Cerebellar nuclear complex (tissue), 1 donor: Measurements from ENCODE around the gene LPAR3.
"Not testable (repeated sequence)": the region's sequence is repeated elsewhere in the genome, so short reads cannot be mapped to it uniquely, and the experiment has no call there.

ENCODE experiments used
- DNase-seq, 2 experiments: peaks; one replicate each; lab custom pipeline; 2025; lab: John Stamatoyannopoulos, UW

The LPAR3 gene

DNA sequence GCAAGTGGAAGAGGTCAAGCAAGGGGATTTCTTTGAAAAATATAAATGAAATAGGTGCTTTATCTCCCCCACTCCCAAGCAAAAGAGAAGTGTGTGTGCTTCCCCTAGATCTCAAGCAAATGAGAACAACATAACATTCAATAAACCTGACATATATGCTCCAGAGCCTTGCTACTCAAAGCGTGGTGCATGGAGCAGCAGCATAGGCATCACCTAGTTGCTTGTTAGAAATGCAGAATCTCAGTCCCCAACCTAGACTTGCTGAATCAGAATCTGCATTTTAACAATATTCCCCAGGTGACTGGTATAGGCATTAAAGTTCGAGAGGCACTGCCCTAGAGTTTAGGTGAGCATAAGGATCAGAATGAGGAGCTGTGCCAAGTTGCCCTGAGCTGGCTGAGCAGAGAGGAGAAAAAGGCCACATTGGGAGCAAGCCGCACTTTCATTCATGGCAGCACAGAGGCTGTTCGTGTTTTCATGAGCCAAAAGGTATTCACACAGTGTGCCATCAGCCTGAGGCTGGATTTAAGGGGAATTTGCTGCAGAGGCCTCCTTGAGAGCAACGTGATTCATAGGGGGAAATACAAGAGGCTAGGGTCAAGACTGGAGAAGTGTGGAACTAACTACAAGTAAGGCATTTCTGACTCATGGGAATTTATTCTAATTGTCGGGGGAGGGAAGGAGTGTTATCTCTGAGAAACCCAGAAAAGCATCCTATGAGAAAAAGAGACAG is 14.3 kb upstream of the LPAR3 start:
- DNase-seq, result no peak

DNA sequence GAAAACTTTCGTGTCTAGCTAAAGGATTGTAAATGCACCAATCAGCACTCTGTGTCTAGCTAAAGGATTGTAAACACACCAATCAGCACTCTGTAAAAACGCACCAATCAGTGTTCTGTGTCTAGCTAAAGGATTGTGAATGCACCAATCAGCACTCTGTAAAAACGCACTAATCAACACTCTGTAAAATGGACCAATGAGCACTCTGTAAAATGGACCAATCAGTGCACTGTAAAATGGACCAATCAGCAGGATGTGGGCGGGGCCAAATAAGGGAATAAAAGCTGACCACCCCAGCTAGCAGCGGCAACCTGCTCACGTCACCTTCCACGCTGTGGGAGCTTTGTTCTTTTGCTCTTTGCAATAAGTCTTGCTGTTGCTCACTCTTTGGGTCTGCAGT is 9.7 kb upstream of the LPAR3 start:
- not testable (repeated sequence) for DNase-seq

DNA sequence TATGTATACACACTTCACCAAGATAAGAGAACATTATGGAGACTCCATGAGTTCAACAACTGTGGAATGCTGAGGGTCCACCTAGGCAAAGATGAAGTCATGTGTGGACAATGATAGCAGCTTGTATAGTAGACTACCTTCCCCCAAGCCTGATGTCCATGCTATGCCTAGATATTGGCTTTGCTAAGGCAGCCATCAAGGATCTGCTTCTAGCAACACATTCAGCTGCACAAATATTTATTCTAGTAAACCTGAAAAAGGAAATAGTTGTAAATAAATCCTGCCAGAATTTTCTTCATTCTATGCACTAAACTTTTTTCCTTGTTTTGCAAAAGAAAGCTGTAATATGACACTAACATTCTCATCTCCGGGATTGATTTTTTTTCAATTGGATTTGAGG is 7.0 kb upstream of the LPAR3 start:
- DNase-seq, result no peak

DNA sequence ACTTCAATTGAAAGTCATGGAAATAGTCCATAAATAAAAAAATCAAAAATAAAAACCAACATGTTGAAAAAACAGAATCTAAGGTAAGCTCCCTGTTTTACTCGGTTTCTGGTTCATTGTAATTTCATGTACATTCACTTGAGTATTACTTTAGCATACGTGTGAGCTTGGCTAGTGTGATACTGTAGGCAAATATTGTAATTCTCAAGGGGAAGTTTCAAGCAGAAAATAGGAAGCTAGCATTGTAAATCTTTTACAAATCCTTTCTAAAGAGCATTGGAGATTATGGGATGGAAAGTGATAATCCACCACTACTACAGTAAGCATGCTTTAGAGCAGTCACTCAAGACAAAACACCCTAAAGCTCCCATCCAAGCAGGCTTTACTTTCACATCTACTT is 3.3 kb upstream of the LPAR3 start:
- no peak for DNase-seq

DNA sequence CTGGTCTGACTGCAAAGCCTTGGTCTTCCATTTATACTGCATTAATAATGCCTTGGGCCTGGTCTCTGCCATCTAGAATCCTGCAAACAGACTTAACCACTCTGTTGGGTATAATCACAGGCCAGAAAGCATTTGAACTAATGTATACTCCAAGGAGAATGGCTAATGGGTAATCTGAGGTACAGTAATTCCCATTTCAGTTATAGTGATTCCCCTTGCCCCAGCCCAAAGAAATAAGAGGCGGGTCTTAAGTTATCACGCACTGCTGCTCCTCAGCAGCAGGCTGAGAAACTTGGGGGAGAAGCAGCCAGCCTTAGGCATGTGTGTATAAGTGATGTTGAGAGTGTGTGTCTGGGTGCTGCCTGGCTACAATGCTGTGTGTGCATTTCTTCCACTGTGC is 2.4 kb downstream of the LPAR3 start:
- no peak for DNase-seq

DNA sequence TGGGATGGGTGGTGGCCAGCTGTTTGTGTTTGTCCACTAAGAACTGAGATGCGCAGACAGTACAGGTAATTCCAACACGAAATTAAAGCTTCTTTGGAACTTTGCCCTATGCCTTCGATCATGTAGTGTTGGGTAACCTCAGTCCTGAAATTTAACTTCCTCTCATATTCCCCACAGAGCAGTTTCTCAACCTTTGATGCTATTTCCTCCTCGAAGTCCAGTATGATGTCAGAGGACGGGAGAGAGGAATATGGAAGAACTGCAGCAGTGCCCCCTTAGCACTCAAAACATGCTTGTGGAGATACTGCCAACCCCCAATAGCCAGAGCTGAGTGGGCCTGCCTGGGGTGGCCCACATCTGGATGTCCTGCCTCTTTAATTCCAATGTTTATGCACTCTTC is 3.6 kb downstream of the LPAR3 start:
- DNase-seq, result no peak

DNA sequence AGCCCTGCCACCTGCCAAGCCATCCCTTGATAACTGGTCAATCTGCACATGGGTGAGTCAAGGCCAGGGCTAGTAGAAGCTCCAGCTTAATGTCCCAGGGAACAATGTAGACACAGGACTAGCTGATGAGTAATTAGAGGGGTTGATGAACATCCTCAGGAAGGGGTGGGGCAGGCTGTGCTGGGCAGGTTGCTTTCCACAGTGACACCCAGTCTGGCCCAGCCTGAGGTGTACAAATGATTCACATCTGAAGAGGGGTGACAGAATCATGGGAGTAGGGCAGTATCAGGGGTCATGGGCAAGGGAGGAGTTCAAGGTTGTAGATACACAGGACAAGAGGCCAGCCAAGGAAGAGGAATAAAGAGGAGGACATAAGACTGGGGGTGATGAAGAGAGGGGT is 4.3 kb downstream of the LPAR3 start:
- no peak for DNase-seq

DNA sequence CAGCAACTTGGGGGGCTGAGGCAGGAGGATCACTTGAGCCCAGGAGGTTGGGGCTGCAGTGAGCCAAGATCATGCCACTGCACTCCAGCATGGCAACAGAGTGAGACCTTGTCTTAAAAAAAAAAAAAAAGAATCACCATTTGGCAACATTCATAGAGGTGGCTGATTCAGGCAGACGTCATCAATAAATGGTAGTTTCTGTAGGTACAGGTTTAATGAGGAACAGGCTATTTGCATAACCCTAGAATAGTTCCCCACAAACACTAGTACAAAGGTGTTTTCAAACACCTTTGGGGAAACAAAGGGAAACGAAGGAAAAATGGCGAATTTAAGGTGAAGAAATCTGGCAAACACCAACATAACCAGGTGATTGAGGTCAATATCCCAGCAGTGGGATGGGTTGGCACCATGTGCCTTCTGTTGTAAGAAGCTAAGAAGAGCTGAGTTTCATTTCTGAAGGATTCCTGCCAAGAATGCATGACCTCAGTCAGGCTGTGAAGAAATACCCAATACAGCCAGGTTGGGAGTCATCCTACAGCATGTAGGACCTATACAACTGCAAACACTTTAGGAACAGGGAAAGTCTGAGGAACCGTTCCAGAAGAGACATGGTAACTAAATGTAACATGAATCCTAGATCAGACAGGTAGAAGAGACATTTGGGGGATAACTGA is 5.6 kb downstream of the LPAR3 start:
- DNase-seq, result no peak

DNA sequence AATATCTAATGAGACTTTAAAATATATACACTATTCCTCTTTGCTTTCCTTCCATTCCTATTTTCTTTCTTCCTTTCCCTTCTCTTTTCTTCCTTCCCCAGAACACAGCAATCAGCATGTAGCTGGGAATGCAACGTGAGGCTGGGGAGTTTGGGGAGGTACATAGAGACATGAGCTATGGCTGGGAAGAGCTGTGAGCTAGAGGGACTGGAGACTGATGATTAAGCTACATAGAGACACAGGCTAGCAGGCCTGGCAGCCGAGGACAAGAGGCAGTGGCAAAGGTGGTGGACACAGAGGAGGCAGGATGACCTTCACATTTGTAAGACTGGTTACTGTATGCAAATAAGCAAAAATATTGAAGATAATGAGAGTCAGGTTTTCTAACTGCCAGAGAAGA is 7.5 kb downstream of the LPAR3 start:
- DNase-seq, result no peak

DNA sequence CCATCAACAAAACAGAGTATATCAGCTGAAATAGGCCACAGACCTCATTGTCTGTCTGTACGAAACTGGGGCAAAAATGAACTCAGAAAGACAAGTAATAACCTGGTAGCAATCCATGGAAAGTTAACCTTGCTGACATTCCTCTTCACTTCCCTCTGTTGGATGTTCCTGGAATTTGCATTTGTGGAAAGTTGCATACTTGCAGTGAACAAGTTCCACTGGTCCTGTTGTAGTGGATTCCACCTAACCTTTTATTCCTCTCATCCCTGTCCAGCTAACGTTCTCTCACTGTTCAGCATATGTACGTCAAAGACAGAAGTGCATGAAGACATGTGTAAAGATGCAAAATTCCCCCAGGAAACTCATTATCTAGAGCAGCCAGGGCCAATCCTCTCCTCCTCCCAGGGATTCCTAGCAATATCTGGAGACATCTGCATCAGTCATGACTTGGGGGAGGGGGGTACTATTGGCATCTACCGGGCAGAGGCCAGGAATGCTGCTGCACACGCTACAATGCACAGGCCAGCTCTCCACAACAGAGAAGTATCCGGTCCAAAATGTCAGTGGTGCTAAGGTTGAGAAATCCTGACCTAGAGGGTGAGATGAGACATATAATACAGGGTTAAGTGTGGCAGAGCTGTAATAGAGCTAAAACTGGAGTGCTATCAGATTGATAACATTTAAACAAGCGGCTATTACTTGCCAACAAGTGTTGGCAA is 8.2 kb downstream of the LPAR3 start:
- no peak for DNase-seq

DNA sequence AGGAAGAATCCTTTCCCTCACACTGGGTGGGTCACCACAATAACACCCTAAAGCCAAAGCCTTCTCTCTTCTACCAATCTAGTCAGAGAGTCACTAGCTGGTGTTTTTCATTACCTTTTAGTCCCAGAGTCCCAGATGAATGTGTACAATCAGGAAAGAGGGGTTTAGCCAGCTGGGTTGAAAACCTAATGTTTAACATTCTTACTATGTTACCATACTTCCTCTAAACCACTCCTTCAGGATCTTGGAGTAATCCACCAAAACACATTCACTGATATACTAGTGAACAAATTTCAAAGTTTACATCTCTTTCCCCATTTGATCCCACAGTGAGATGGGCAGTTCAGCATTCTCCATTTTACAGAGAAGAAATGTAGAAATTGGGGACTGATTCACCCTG is 9.7 kb downstream of the LPAR3 start:
- DNase-seq, result no peak

DNA sequence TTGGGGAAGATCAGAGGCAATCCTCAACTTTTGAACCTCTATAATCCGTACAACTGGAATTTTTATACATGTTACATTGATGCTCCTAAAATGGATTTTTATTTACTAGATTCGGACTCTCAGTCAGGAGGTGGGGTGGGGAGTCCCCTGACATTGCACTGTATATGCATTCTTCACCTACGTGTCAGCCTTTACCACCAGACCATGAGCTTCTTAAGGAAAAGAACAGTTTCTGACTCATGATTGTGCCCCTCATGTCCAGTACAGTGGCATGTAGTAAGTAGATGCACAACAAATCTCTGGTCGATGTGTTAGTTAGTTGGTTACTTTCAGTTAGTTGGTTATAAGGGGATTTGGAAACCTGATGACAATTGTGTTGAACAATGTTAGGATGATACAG is 15.4 kb downstream of the LPAR3 start:
- DNase-seq, result no peak

DNA sequence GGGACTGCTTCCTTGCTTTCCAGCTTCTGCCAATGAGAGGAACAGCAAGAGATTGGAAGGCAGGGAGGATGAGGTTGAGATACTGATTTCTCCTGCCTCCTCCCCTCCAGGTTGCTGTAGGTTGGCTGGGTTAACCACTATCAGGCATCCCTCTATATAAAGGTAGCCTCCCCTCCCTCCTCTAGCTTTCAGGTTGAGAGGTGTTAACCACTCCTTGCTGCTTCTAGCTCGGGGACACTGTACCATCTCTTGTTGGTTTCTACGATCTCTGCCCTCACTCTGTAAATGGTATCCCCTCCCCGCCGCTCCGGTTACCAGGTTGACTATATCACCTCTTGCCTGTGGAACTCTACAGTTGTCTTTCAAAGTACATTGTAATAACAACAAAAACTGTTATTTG is 16.7 kb downstream of the LPAR3 start:
- DNase-seq, result no peak

DNA sequence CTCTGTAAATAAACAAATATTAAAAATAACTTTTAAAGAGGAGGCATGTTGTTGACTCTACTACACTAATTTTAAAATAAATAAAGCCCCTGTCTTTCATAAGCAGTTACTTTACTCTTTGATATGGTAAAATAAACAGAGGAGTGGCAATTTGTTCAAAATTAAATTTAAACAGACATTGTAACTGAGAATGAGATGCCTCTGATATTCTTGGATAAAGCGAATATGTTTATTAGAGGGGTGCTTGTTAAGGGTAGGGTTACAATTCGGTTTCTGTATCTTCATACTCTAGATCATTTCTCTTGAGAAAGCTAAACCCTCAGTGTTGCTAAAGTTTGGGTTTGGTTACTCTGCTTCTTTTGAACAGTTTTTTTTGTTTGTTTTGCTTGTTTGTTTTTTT is 19.6 kb downstream of the LPAR3 start:
- no peak for DNase-seq

DNA sequence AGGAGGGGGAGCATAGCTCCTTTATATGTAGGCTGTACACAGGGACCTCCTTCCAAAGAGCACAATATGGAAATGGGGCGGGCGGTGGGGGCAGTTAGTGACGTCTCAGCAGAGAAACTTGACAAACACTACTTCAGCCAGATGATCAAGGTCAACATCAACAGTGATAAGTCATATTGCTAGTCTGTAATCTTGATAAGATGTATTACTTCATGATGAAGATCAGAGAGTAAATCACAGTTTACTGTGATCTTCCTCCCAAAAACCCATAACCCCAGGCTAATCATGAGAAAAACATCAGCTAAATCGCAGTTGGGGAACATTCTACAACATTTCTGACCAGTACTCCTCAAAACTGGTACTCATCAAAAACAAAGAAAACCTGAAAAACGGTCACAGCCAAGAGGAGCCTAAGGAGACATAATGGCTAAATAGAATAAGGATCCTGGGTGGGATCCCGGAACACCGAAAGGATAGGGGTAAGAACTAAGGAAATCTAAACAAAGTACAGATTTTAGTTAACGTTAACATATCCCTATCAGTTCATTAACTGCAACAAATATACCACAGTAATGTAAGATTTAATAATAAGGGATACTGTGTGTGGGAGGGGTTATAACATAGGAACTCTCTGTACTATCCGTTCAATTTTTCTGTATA is 20.2 kb downstream of the LPAR3 start:
- DNase-seq, result no peak

DNA sequence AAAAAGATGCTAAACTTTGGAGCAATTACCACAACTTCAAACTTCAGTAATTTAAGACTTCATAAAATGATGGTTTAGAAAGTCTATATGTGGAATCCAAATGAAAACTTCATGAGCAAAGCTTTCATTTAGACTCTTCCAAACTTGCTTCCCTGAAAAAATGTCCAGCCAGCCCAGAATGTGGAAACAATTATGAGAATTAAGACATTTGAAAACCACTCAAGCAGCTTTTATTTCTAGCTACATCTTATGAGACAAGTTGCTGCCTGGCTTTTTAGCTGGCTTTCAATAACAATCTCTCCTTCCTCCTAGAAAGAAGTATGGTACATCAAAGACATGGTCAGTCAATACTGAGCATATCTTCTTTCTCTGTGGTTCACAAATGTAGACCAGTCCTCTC is 21.8 kb downstream of the LPAR3 start:
- DNase-seq, result no peak

DNA sequence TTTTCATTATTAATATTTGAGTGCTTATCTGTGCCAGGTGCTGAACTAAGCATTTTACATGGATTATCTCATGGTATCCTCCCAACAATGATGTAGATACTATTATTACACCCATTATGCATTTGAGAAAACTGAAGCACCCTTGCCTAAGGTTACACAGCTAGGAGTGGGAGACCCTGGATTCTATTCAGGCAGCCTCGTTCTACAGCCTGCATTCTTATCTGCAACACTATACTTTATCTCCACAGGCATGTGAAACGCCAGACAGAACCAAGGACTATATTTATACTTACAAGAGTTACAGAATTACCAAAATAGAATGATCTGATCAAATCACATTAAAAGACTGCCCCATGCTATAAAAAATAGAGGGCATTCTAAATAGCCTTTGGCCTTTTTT is 22.4 kb downstream of the LPAR3 start:
- no peak for DNase-seq

DNA sequence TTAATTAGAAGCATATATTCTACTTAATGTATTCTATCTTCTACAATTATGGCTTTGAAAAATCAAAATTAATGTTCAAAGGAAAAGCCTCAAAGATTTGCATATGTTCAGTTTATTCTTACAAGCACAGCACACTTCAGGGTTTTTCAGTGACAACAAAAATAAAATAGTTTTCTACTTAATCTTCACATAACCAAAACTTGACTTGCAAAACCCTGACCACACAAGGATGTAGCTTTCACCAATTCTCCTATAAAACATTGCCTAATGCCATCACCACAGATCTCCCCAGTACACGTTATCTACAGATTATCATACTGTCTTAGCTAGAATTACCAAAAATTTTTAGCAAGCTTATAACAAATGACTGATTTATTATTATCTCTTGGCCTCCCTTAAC is 23.3 kb downstream of the LPAR3 start:
- DNase-seq, result no peak

DNA sequence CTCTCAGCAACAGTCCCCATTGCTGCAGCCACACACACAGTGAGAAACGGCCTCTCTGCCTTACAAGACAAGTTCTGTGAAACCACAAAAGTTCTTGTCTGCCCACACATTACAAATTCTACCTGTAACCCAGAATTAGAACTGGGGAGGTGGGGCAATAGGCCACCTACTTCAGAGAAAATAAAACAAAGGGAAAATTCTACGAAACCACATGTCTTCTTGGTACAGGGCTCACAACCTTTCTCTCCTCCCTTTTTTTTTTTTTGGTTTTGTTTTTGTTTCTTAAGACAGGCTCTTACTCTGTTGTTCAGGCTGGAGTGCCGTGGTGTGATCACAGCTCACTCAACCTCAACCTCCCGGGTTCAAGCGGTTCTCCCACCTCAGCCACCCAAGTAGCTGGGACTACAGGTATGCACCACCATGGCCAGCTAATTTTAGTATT is 30.2 kb downstream of the LPAR3 start:
- DNase-seq, result no peak

DNA sequence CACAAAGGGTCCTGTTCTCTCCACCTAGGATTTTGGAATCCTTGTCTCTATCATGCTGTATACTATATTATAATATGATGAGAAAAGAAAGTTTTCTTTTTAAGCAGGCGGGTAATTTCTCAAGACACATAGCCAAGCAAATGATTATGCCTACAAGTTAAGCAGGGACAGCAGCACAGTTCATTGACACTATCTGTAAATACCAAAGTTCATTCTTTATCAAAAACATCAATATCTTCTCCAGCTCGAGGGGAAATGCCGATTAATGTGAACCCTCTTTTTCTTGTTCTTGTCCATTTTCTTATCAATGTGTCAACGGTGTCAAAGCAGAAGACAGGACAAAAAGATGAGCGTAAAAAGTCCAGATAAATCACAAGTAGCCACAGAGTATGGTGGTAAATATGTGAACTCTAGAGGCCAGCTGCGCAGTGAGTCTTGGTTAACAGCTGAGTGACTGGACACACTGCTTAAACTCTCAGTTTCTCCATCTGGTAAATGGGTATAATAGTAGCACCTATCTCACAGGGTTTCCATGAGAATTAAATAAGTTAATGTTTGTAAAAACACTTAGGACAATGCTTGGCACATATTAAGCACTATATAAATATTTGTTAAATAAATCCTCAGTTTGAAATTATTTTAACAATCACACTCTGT is 30.9 kb downstream of the LPAR3 start:
- no peak for DNase-seq

DNA sequence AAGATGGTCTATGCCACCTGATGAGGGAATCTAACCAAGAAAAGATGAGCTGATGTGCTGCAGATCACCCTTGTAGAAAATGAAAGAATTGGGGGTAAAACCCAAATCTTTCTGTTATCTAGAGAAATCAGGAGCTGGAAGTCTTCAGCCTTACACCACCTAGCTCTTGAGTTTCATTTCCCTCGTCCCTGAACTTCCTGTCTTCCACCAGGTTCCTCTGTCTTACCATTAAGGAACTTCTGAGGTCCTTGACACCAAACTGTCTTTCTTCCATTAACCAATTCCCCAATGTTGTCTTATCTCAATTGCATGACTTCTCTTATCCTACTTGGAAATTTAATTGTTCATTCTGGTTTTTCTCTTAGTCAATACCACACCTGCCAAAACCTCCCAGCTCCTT is 31.5 kb downstream of the LPAR3 start:
- no peak for DNase-seq

DNA sequence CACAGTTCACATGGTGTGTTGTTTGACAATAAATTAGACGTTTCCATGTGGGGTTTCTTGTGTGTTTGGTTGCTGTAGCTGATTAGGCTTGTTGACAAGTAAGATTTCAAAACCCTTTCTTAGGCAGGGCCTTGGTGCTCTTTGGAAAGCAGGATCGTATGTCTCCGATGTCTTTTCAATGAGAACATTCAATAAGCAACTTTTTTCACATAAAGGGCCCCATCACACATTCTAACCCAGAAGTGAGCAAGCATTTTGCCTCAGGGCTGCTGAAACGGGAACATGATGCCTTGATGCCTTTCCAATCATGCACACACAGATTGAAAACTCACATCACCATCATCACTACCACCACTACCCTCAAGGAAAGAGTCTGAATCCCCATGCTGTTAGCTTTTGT is 33.1 kb downstream of the LPAR3 start:
- DNase-seq, result no peak
